ENCODE results near the gene OR2H2.

- TF ChIP-seq CTCF (IDR thresholded peaks at IDR 0.05) = no peak
- no peak for TF ChIP-seq POLR2AphosphoS5 (IDR thresholded peaks at IDR 0.05)
- no peak for TF ChIP-seq POLR2A (IDR thresholded peaks at IDR 0.05)
Measured at GRCh38 chr6:29561606-29562181, 23.2 kb upstream of the OR2H2 start.
